ENCODE results near the gene EMC9. TPM values are rescaled to one million over a fixed set of nuclear protein-coding genes. Genes with fewer than 3 reads are reported as not detected.

The EMC9 gene
- total and polyA plus RNA-seq, 4 donors, result 8.6 to 17.8 (median 13.4) TPM

DNA sequence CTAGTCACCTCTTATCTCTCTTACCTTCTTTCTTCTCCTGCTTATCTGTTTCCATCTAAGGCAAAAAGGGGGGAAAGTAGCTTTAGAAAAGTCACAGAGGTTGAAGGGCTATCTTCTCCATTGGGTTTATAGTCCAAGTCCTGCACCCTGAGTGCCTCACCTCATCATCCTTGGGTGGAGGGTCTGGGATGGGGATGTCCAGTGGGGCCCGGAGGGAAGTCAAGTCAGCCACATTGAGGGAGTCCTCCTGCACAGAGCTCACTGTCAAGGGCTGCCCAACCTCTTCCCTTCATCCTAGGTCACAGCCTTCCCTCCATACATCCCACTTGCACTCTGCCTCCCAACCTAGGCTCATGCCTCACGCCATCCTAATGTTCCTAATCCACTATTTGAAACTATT, 3.8 kb upstream of the EMC9 start:
- DNase-seq (ENCODE audit: low spot score), result no peak
- peaks cover 3 to 50% (median 30%) of the 10 kb centered on the region in 4 donors for H3K4me1 ChIP-seq (ENCODE audit: control insufficient read depth in 4 of 4, insufficient read depth in 4 of 4, low read length in 3 of 4)
- 93% methylated on average over 2 of the region's 2 CpGs for WGBS
- H3K4me3 ChIP-seq (ENCODE audit: low read depth in 1 of 3, low read length in 3 of 3), result no peak overlapping the region
- H3K9ac ChIP-seq (ENCODE audit: low read depth in 1 of 2, low read length in 2 of 2), result no peak overlapping the region
- no peaks in the 10 kb centered on the region for H3K27me3 ChIP-seq (ENCODE audit: control insufficient read depth in 4 of 4, insufficient read depth in 4 of 4, low read length in 3 of 4)
- no peak overlapping the region for H3K27ac ChIP-seq (ENCODE audit: low read depth in 1 of 2, low read length in 2 of 2)
- TF ChIP-seq GABPA (IDR thresholded peaks at IDR 0.05 in 1 of 2, conservative IDR thresholded peaks at IDR 0.05 in 1 of 2) (no peak), MAX (IDR thresholded peaks at IDR 0.05) (no peak), RAD21 (IDR thresholded peaks at IDR 0.05) (no peak), FOXA1 (IDR thresholded peaks at IDR 0.05) (no peak), FOXA2 (IDR thresholded peaks at IDR 0.05) (no peak), YY1 (IDR thresholded peaks at IDR 0.05) (no peak), EGR1 (IDR thresholded peaks at IDR 0.05; ENCODE audit: low read depth in 2 of 2) (no peak), JUND (IDR thresholded peaks at IDR 0.05) (no peak), NR2F2 (IDR thresholded peaks at IDR 0.05) (no peak), TAF1 (conservative IDR thresholded peaks at IDR 0.05) (no peak), HNF4G (IDR thresholded peaks at IDR 0.05) (no peak), SP1 (IDR thresholded peaks at IDR 0.05) (no peak), RXRA (IDR thresholded peaks at IDR 0.05) (no peak)
- TF ChIP-seq, protein P1, sequence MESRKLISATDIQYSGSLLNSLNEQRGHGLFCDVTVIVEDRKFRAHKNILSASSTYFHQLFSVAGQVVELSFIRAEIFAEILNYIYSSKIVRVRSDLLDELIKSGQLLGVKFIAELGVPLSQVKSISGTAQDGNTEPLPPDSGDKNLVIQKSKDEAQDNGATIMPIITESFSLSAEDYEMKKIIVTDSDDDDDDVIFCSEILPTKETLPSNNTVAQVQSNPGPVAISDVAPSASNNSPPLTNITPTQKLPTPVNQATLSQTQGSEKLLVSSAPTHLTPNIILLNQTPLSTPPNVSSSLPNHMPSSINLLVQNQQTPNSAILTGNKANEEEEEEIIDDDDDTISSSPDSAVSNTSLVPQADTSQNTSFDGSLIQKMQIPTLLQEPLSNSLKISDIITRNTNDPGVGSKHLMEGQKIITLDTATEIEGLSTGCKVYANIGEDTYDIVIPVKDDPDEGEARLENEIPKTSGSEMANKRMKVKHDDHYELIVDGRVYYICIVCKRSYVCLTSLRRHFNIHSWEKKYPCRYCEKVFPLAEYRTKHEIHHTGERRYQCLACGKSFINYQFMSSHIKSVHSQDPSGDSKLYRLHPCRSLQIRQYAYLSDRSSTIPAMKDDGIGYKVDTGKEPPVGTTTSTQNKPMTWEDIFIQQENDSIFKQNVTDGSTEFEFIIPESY (IDR thresholded peaks at IDR 0.05), result no peak
- TF ChIP-seq, protein P2, sequence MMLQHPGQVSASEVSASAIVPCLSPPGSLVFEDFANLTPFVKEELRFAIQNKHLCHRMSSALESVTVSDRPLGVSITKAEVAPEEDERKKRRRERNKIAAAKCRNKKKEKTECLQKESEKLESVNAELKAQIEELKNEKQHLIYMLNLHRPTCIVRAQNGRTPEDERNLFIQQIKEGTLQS (IDR thresholded peaks at IDR 0.05), result no peak
- TF ChIP-seq, protein P3, sequence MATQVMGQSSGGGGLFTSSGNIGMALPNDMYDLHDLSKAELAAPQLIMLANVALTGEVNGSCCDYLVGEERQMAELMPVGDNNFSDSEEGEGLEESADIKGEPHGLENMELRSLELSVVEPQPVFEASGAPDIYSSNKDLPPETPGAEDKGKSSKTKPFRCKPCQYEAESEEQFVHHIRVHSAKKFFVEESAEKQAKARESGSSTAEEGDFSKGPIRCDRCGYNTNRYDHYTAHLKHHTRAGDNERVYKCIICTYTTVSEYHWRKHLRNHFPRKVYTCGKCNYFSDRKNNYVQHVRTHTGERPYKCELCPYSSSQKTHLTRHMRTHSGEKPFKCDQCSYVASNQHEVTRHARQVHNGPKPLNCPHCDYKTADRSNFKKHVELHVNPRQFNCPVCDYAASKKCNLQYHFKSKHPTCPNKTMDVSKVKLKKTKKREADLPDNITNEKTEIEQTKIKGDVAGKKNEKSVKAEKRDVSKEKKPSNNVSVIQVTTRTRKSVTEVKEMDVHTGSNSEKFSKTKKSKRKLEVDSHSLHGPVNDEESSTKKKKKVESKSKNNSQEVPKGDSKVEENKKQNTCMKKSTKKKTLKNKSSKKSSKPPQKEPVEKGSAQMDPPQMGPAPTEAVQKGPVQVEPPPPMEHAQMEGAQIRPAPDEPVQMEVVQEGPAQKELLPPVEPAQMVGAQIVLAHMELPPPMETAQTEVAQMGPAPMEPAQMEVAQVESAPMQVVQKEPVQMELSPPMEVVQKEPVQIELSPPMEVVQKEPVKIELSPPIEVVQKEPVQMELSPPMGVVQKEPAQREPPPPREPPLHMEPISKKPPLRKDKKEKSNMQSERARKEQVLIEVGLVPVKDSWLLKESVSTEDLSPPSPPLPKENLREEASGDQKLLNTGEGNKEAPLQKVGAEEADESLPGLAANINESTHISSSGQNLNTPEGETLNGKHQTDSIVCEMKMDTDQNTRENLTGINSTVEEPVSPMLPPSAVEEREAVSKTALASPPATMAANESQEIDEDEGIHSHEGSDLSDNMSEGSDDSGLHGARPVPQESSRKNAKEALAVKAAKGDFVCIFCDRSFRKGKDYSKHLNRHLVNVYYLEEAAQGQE (IDR thresholded peaks at IDR 0.05), result no peak
- TF ChIP-seq, protein P4, sequence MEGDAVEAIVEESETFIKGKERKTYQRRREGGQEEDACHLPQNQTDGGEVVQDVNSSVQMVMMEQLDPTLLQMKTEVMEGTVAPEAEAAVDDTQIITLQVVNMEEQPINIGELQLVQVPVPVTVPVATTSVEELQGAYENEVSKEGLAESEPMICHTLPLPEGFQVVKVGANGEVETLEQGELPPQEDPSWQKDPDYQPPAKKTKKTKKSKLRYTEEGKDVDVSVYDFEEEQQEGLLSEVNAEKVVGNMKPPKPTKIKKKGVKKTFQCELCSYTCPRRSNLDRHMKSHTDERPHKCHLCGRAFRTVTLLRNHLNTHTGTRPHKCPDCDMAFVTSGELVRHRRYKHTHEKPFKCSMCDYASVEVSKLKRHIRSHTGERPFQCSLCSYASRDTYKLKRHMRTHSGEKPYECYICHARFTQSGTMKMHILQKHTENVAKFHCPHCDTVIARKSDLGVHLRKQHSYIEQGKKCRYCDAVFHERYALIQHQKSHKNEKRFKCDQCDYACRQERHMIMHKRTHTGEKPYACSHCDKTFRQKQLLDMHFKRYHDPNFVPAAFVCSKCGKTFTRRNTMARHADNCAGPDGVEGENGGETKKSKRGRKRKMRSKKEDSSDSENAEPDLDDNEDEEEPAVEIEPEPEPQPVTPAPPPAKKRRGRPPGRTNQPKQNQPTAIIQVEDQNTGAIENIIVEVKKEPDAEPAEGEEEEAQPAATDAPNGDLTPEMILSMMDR (IDR thresholded peaks at IDR 0.05; ENCODE audit: low read depth, low read length, missing input control), result no peak
- no peaks in the 10 kb centered on the region for H3K9me3 ChIP-seq (ENCODE audit: control insufficient read depth in 4 of 4, low read length in 3 of 4)
- peaks cover 4 to 20% (median 15%) of the 10 kb centered on the region in 4 donors for H3K36me3 ChIP-seq (ENCODE audit: control insufficient read depth in 4 of 4, insufficient read depth in 3 of 4, low read depth in 1 of 4, low read length in 3 of 4)

Data from liver (tissue), 9 donors.